ENCODE measurements around the gene GNG12.

GNG12 gene

GRCh38 chr1:67696708-67697107, 136.6 kb downstream of the GNG12 start:
- DNase-seq = no peak

- no peak for DNase-seq
Measured at GRCh38 chr1:67695963-67696362, 137.3 kb downstream of the GNG12 start.

- no peak for DNase-seq
Measured at GRCh38 chr1:67691712-67692111, 141.6 kb downstream of the GNG12 start.

- DNase-seq = no peak
Measured at GRCh38 chr1:67690411-67690810, 142.9 kb downstream of the GNG12 start.

- DNase-seq = no peak
Measured at GRCh38 chr1:67690018-67690363, 143.3 kb downstream of the GNG12 start.

GRCh38 chr1:67689267-67690017, 143.8 kb downstream of the GNG12 start:
- no peak for DNase-seq

GRCh38 chr1:67688526-67689219, 144.6 kb downstream of the GNG12 start:
- no peak for DNase-seq

GRCh38 chr1:67687649-67688048, 145.6 kb downstream of the GNG12 start:
- DNase-seq = no peak

GRCh38 chr1:67687198-67687545, 146.1 kb downstream of the GNG12 start:
- DNase-seq = no peak

- DNase-seq = no peak
Measured at GRCh38 chr1:67686267-67687197, 146.7 kb downstream of the GNG12 start.

- no peak for DNase-seq
Measured at GRCh38 chr1:67685558-67686266, 147.6 kb downstream of the GNG12 start.

GRCh38 chr1:67685067-67685557, 148.2 kb downstream of the GNG12 start, which contains the start of gene GADD45A:
GADD45A (plus strand) TSS chr1:67685201; CDS start chr1:67685495, 294 bp downstream.
- peak; percentile 92 for DNase-seq

- DNase-seq = no peak
Measured at GRCh38 chr1:67684526-67685066, 148.7 kb downstream of the GNG12 start.

- no peak for DNase-seq
Measured at GRCh38 chr1:67683766-67684525, 149.3 kb downstream of the GNG12 start.

- no peak for DNase-seq
Measured at GRCh38 chr1:67683316-67683715, 150.0 kb downstream of the GNG12 start.

- no peak for DNase-seq
Measured at GRCh38 chr1:67682659-67683197, 150.5 kb downstream of the GNG12 start.

- DNase-seq = no peak
Measured at GRCh38 chr1:67680486-67680885, 152.8 kb downstream of the GNG12 start.

GRCh38 chr1:67679691-67680090, 153.6 kb downstream of the GNG12 start:
- no peak for DNase-seq

- no peak for DNase-seq
Measured at GRCh38 chr1:67677930-67678329, 155.3 kb downstream of the GNG12 start.

- DNase-seq = no peak
Measured at GRCh38 chr1:67677408-67677807, 155.9 kb downstream of the GNG12 start.

GRCh38 chr1:67676946-67677345, 156.3 kb downstream of the GNG12 start:
- no peak for DNase-seq

Data from NCI-H2081 treated with DMSO at 0.1 percent for 48 hours (cell line).